ENCODE results near the gene LFNG. TPM values are rescaled to one million over a fixed set of nuclear protein-coding genes. Genes with fewer than 3 reads are reported as not detected.

Gene LFNG
- polyA plus RNA-seq, 2 of the 4 experiments (the other 2 are of a cell fraction), result 2.3 to 7.3 TPM

GRCh38 chr7:2513702-2514101 is 5.9 kb upstream of the LFNG start:
- no peak overlapping the region for H3K27ac ChIP-seq
- peaks cover 42% of the 10 kb centered on the region for H3K4me1 ChIP-seq
- ChIA-PET POLR2A (no interaction called here), CTCF (no interaction called here)
- TF ChIP-seq EHMT2 (IDR thresholded peaks at IDR 0.05; ENCODE audit: low read depth) (no peak), EP300 (IDR thresholded peaks at IDR 0.05) (no peak), ATOH8 (CRISPR knock-in tag; IDR thresholded peaks at IDR 0.05; ENCODE audit: low read depth) (no peak), CBX8 (IDR thresholded peaks at IDR 0.05) (no peak)
- no peak overlapping the region for H3K4me2 ChIP-seq
- no peak for FAIRE-seq
- no peak overlapping the region for H3K4me3 ChIP-seq
- WGBS (ENCODE audit: missing lambda C conversion rate), result 95% methylated on average over 7 of the region's 7 CpGs
- H3K9me3 ChIP-seq, result no peaks in the 10 kb centered on the region
- DNase-seq (ENCODE audit: low read depth in 1 of 2, low spot score in 1 of 2), result no peak
- no peak for ATAC-seq

GRCh38 chr7:2514473-2515423 is 4.8 kb upstream of the LFNG start:
- H3K4me2 ChIP-seq, result no peak overlapping the region
- H3K27ac ChIP-seq, result no peak overlapping the region; a peak in 1 of 6 replicates
- no peak for TF ChIP-seq EHMT2 (IDR thresholded peaks at IDR 0.05; ENCODE audit: low read depth)
- no peak for TF ChIP-seq MYC (IDR thresholded peaks at IDR 0.05; ENCODE audit: borderline replicate concordance, low read length)
- no peak for TF ChIP-seq CHD2 (IDR thresholded peaks at IDR 0.05; ENCODE audit: low read length, partially characterized antibody)
- TF ChIP-seq TP53 (CRISPR knock-in tag; IDR thresholded peaks at IDR 0.05), result no peak
- no peak for TF ChIP-seq ATOH8 (CRISPR knock-in tag; IDR thresholded peaks at IDR 0.05; ENCODE audit: low read depth)
- TF ChIP-seq POLR2AphosphoS2 (conservative IDR thresholded peaks at IDR 0.05; ENCODE audit: low read length), result no peak
- TF ChIP-seq HEYL (CRISPR knock-in tag; IDR thresholded peaks at IDR 0.05), result no peak
- TF ChIP-seq REST (IDR thresholded peaks at IDR 0.05), result no peak
- TF ChIP-seq CBX2 (IDR thresholded peaks at IDR 0.05; ENCODE audit: borderline replicate concordance, low read depth), result no peak
- TF ChIP-seq ESRRA (IDR thresholded peaks at IDR 0.05; ENCODE audit: borderline replicate concordance, low read length), result no peak
- ChIA-PET CTCF (no interaction called here), POLR2A (no interaction called here)
- H3K4me1 ChIP-seq, result peaks cover 42% of the 10 kb centered on the region
- no peak overlapping the region for H3K4me3 ChIP-seq
- DNase-seq (ENCODE audit: low read depth in 1 of 2, low spot score in 1 of 2) (no peak), ATAC-seq (no peak), FAIRE-seq (no peak)
- H3K9me3 ChIP-seq, result no peaks in the 10 kb centered on the region
- WGBS (ENCODE audit: missing lambda C conversion rate), result 84% methylated on average over 9 of the region's 9 CpGs

- WGBS (ENCODE audit: missing lambda C conversion rate), result 81% methylated on average over 9 of the region's 15 CpGs
- no peak for ATAC-seq
- Histone ChIP-seq H3K27ac (peak overlapping the region; percentile 60 to 95; a peak in 5 of 6 replicates), H3K4me1 (peaks cover 45% of the 10 kb centered on the region), H3K4me2 (peak overlapping the region; percentile 73), H3K4me3 (no peak overlapping the region), H3K9me3 (no peaks in the 10 kb centered on the region)
- FAIRE-seq, result no peak
- ChIA-PET CTCF (no interaction called here), POLR2A (no interaction called here)
- TF ChIP-seq EHF (CRISPR knock-in tag; IDR thresholded peaks at IDR 0.05) (no peak), HOXB13 (CRISPR knock-in tag; IDR thresholded peaks at IDR 0.05; ENCODE audit: low read depth) (no peak), FOSB (CRISPR knock-in tag; IDR thresholded peaks at IDR 0.05) (no peak), MYC (IDR thresholded peaks at IDR 0.05; ENCODE audit: borderline replicate concordance, low read length) (no peak), ZSCAN20 (CRISPR knock-in tag; IDR thresholded peaks at IDR 0.05) (no peak), RAD21 (conservative IDR thresholded peaks at IDR 0.05 in 1 of 2, IDR thresholded peaks at IDR 0.05 in 1 of 2) (no peak), MAX (IDR thresholded peaks at IDR 0.05) (no peak), JUN (IDR thresholded peaks at IDR 0.05) (no peak), POLR2A (IDR thresholded peaks at IDR 0.05; ENCODE audit: low read length) (no peak), TFCP2L1 (CRISPR knock-in tag; IDR thresholded peaks at IDR 0.05) (no peak), MAZ (IDR thresholded peaks at IDR 0.05; ENCODE audit: borderline replicate concordance, low read depth, low read length) (no peak), ELK1 (IDR thresholded peaks at IDR 0.05; ENCODE audit: low read depth, low read length) (no peak), CHD2 (IDR thresholded peaks at IDR 0.05; ENCODE audit: low read length, partially characterized antibody) (no peak)
- no peak for DNase-seq (ENCODE audit: low read depth in 1 of 2, low spot score in 1 of 2)
These were observed 4.0 kb upstream of the LFNG start for GRCh38 chr7:2515424-2516193.
